SK-N-SH treated with all-trans-retinoic acid at 6 μM for 48 hours (cell line): ENCODE measurements around the gene ADGRF5.

Source experiments
- ARNTL ChIP-seq: fragments of 450-650 bp; formaldehyde crosslinking; IDR thresholded peaks from 2 replicates; pipeline ENCODE4 v1.5.0; 2020; ENCODE audit warnings: low read depth, mild to moderate bottlenecking, moderate library complexity, borderline replicate concordance
- BACH2 ChIP-seq: fragments of 250-450 bp; sonication (Bioruptor Pico); IDR thresholded peaks from 2 replicates; pipeline ENCODE4 v1.9.0; 2021; ENCODE audit warnings: mild to moderate bottlenecking, borderline replicate concordance
- CREB5 ChIP-seq: fragments of 250-450 bp; sonication (Bioruptor Pico); IDR thresholded peaks from 2 replicates; pipeline ENCODE4 v1.5.1; 2020; ENCODE audit warnings: low read depth, mild to moderate bottlenecking, moderate library complexity
- CSDC2 ChIP-seq: fragments of 250-450 bp; sonication (Bioruptor Pico); IDR thresholded peaks from 2 replicates; pipeline ENCODE4 v1.5.0; 2020; ENCODE audit warnings: mild to moderate bottlenecking, moderate library complexity
- OSR1 ChIP-seq: fragments of 250-450 bp; sonication (Bioruptor Pico); IDR thresholded peaks from 2 replicates; pipeline ENCODE4 v1.8.0; 2022; ENCODE audit warnings: moderate library complexity, mild to moderate bottlenecking, inconsistent platforms
- TOX ChIP-seq: fragments of 250-450 bp; sonication (Bioruptor Pico); IDR thresholded peaks from 2 replicates; pipeline ENCODE4 v1.8.0; 2021; ENCODE audit warnings: mild to moderate bottlenecking, moderate library complexity, borderline replicate concordance
- TSHZ2 ChIP-seq: fragments of 250-450 bp; sonication (Bioruptor Pico); IDR thresholded peaks from 2 replicates; pipeline ENCODE4 v1.5.0; 2020; ENCODE audit warnings: mild to moderate bottlenecking, moderate library complexity
- ZFP3 ChIP-seq: fragments of 250-450 bp; sonication (Bioruptor Pico); IDR thresholded peaks from 2 replicates; pipeline ENCODE4 v1.5.0; 2020; ENCODE audit warnings: mild to moderate bottlenecking, moderate library complexity
- ZNF565 ChIP-seq: fragments of 450-650 bp; formaldehyde crosslinking; conservative IDR thresholded peaks from 2 replicates; pipeline ENCODE4 v1.5.0; 2020; ENCODE audit warnings: low read depth, mild to moderate bottlenecking, moderate library complexity
- TF ChIP-seq, protein P1 (sequence below): fragments of 250-450 bp; sonication (Bioruptor Pico); IDR thresholded peaks from 2 replicates; pipeline ENCODE4 v1.8.0; 2021; ENCODE audit warnings: low read depth, mild to moderate bottlenecking, moderate library complexity, borderline replicate concordance
- TF ChIP-seq, protein P2 (sequence below): fragments of 250-450 bp; sonication (Bioruptor Pico); IDR thresholded peaks from 2 replicates; pipeline ENCODE4 v1.8.0; 2020; ENCODE audit warnings: mild to moderate bottlenecking, moderate library complexity, borderline replicate concordance

DNA sequence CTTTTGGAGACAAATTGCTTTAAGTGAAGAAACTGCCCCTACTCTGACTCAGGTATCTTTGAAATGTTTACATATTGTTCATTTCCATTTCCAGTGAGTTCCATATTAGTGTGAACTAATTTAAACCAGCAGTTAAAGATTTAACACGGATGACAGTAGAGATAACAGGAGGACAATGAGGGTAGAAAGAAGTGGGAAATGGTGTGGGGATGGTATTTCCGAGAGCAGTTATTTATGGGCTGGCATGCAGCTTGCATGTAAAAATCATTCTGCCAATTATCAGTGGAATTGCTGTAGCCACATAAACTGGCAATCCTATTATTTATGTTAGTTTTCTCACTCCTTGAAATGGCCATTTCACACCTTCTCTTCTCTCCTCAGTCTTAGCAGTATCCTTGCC, 8.6 kb upstream of the ADGRF5 start:
- TF ChIP-seq CSDC2 (CRISPR knock-in tag) (no peak), ZFP3 (CRISPR knock-in tag) (no peak), BACH2 (CRISPR knock-in tag) (no peak), OSR1 (CRISPR knock-in tag) (no peak), ARNTL (no peak), ZNF565 (CRISPR knock-in tag) (no peak), CREB5 (CRISPR knock-in tag) (no peak), TSHZ2 (CRISPR knock-in tag) (no peak), TOX (CRISPR knock-in tag) (no peak)
- TF ChIP-seq, protein P1, sequence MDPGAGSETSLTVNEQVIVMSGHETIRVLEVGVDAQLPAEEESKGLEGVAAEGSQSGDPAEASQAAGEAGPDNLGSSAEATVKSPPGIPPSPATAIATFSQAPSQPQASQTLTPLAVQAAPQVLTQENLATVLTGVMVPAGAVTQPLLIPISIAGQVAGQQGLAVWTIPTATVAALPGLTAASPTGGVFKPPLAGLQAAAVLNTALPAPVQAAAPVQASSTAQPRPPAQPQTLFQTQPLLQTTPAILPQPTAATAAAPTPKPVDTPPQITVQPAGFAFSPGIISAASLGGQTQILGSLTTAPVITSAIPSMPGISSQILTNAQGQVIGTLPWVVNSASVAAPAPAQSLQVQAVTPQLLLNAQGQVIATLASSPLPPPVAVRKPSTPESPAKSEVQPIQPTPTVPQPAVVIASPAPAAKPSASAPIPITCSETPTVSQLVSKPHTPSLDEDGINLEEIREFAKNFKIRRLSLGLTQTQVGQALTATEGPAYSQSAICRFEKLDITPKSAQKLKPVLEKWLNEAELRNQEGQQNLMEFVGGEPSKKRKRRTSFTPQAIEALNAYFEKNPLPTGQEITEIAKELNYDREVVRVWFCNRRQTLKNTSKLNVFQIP (CRISPR knock-in tag), result no peak
- TF ChIP-seq, protein P2, sequence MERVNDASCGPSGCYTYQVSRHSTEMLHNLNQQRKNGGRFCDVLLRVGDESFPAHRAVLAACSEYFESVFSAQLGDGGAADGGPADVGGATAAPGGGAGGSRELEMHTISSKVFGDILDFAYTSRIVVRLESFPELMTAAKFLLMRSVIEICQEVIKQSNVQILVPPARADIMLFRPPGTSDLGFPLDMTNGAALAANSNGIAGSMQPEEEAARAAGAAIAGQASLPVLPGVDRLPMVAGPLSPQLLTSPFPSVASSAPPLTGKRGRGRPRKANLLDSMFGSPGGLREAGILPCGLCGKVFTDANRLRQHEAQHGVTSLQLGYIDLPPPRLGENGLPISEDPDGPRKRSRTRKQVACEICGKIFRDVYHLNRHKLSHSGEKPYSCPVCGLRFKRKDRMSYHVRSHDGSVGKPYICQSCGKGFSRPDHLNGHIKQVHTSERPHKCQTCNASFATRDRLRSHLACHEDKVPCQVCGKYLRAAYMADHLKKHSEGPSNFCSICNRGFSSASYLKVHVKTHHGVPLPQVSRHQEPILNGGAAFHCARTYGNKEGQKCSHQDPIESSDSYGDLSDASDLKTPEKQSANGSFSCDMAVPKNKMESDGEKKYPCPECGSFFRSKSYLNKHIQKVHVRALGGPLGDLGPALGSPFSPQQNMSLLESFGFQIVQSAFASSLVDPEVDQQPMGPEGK (CRISPR knock-in tag), result no peak
